SH-SY5Y (cell line): Measurements from ENCODE around the gene WWOX.

Source experiments
- GATA2 ChIP-seq: IDR thresholded peaks from 2 replicates; pipeline ENCODE4 v1.6.1; 2011; ENCODE audit warnings: mild to moderate bottlenecking, low read depth, low read length
- GATA3 ChIP-seq: IDR thresholded peaks from 2 replicates; pipeline ENCODE4 v1.6.1; 2011; ENCODE audit warnings: low read depth, mild to moderate bottlenecking, low read length, moderate library complexity

DNA sequence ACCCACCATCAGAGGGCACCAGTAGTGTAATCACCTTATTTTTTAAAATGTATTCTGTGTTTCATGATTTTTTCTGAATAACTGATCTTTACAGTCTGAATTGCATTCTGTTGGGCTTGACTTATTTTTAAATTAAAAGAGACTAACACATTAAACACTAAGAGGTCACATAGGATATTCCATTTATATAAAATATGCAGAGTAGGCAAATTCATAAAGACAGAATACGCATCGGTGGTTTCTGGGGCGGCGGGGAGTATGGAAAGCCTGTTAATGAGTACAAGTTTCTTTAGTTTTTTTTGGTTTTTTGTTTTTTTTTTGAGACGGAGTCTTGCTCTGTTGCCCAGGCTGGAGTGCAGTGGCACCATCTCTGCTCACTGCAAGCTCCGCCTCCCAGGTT, 366.3 kb downstream of the WWOX start:
- no peak for TF ChIP-seq GATA2
- no peak for TF ChIP-seq GATA3
